ENCODE results near the gene C6.

Gene C6

DNA sequence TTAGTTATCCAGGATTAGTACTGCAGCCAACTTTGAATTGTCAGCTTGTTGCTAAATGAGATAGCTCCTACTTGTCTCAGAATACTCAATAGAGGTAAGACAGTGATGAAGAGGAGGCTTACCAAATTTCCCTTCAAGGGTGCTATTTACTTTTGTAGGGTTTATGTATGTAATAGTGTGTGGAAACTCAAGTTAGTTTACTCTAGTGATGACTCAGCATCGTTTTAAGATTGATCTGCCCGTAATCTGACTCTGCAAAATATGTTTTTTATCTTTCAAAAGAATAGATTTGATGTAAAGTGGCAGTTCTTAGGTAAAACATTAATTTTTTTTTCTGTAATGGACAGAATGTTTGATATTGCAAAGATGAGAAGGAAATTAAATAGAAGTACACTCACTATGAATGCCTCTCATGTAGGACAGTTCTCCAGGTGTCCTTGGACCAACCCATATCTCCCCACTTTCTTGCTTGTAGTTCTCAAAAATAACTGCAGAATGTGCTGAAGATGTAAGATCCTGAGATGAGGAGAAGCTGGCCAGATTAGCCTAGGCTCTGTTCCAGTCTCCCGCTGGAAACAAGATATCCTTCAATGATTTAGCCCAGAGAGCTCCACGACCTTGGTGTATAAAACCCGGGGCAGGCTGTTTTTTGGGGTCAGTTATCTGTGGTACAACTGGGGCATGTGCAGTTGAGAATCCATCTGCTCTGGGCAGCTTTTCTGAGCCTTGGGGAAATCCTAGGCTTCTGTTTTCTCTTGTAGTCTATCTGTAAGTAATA lies 117.8 kb downstream of the C6 start:
- no peak overlapping the region for H3K9ac ChIP-seq (ENCODE audit: low read length)
- no peaks in the 10 kb centered on the region for H3K9me3 ChIP-seq (ENCODE audit: control insufficient read depth, low read length)
- no peaks in the 10 kb centered on the region for H3K79me1 ChIP-seq (replicated peaks; ENCODE audit: low read length, poor library complexity, severe bottlenecking)
- no peaks in the 10 kb centered on the region for H3K4me1 ChIP-seq (ENCODE audit: control insufficient read depth, insufficient read depth, low read depth, low read length)
- H3K4me2 ChIP-seq (ENCODE audit: low read length, poor library complexity, severe bottlenecking) = no peak overlapping the region
- no peak overlapping the region for H2AK5ac ChIP-seq (ENCODE audit: low read length, severe bottlenecking)
- H3K27ac ChIP-seq (ENCODE audit: low read length, poor library complexity, severe bottlenecking) = no peak overlapping the region
- H2BK12ac ChIP-seq (ENCODE audit: low read length in 2 of 2) = no peak overlapping the region
- H3K27me3 ChIP-seq (ENCODE audit: control insufficient read depth in 1 of 2, insufficient read depth in 1 of 2, low read length in 2 of 2) = no peaks in the 10 kb centered on the region
- H3K4me3 ChIP-seq (ENCODE audit: insufficient read depth in 1 of 2, low read depth in 1 of 2, low read length in 2 of 2) = no peak overlapping the region
- WGBS = 71% methylated on average over 5 of the region's 5 CpGs
- H3K18ac ChIP-seq (ENCODE audit: low read depth in 1 of 2, low read length in 2 of 2) = no peak overlapping the region
- no peak overlapping the region for H2AFZ ChIP-seq (ENCODE audit: low read depth, low read length)
- no peak overlapping the region for H4K8ac ChIP-seq (ENCODE audit: low read length)
- no peak overlapping the region for H2BK5ac ChIP-seq (ENCODE audit: low read depth, low read length, poor library complexity, severe bottlenecking)
- no peak overlapping the region for H4K91ac ChIP-seq (ENCODE audit: low read length)
- no peak overlapping the region for H3K23ac ChIP-seq (ENCODE audit: low read length in 2 of 2)
- no peak overlapping the region for H2BK120ac ChIP-seq (ENCODE audit: low read depth, low read length)
- no peak overlapping the region for H3K14ac ChIP-seq (ENCODE audit: low read length in 2 of 2)
- H3K4ac ChIP-seq (ENCODE audit: low read depth in 1 of 2, low read length in 2 of 2) = no peak overlapping the region
- H3K36me3 ChIP-seq (ENCODE audit: control insufficient read depth in 1 of 2, insufficient read depth in 2 of 2, low read depth in 1 of 2, low read length in 2 of 2) = no peaks in the 10 kb centered on the region
- no peak overlapping the region for H2BK15ac ChIP-seq (ENCODE audit: low read depth, poor library complexity, severe bottlenecking)
- no peak for DNase-seq

DNA sequence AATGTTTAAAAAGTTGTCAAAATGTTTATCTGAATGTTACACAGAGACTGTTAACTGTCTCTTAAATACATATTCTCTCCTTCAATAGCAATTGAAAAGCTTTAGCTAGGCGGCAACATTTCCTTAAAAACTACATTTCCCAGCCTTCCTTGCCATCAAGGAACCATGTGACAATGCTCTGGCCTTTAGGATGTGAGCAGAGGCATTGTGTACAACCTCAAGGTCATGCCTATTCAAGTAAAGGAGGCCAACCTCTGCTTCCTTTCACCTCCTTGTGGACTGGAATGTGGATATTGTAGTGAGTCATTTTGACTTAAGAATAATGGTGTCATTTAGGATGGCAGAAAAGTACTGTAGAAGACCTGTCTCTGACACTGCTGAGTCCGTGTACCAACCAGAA lies 118.5 kb downstream of the C6 start:
- H3K27me3 ChIP-seq (ENCODE audit: control insufficient read depth in 1 of 2, insufficient read depth in 1 of 2, low read length in 2 of 2) = no peaks in the 10 kb centered on the region
- no peak for DNase-seq
- no peak overlapping the region for H3K9ac ChIP-seq (ENCODE audit: low read length)
- no peak overlapping the region for H3K4ac ChIP-seq (ENCODE audit: low read depth in 1 of 2, low read length in 2 of 2)
- no peak overlapping the region for H3K14ac ChIP-seq (ENCODE audit: low read length in 2 of 2)
- 50% methylated on average over 1 of the region's 2 CpGs for WGBS
- H2AFZ ChIP-seq (ENCODE audit: low read depth, low read length) = no peak overlapping the region
- no peak overlapping the region for H3K4me2 ChIP-seq (ENCODE audit: low read length, poor library complexity, severe bottlenecking)
- no peak overlapping the region for H2BK5ac ChIP-seq (ENCODE audit: low read depth, low read length, poor library complexity, severe bottlenecking)
- no peak overlapping the region for H3K18ac ChIP-seq (ENCODE audit: low read depth in 1 of 2, low read length in 2 of 2)
- H4K91ac ChIP-seq (ENCODE audit: low read length) = no peak overlapping the region
- H3K36me3 ChIP-seq (ENCODE audit: control insufficient read depth in 1 of 2, insufficient read depth in 2 of 2, low read depth in 1 of 2, low read length in 2 of 2) = no peaks in the 10 kb centered on the region
- no peak overlapping the region for H2AK5ac ChIP-seq (ENCODE audit: low read length, severe bottlenecking)
- no peak overlapping the region for H3K23ac ChIP-seq (ENCODE audit: low read length in 2 of 2)
- H3K79me1 ChIP-seq (replicated peaks; ENCODE audit: low read length, poor library complexity, severe bottlenecking) = no peaks in the 10 kb centered on the region
- no peak overlapping the region for H2BK120ac ChIP-seq (ENCODE audit: low read depth, low read length)
- H3K9me3 ChIP-seq (ENCODE audit: control insufficient read depth, low read length) = no peaks in the 10 kb centered on the region
- H2BK12ac ChIP-seq (ENCODE audit: low read length in 2 of 2) = no peak overlapping the region
- no peak overlapping the region for H3K27ac ChIP-seq (ENCODE audit: low read length, poor library complexity, severe bottlenecking)
- H2BK15ac ChIP-seq (ENCODE audit: low read depth, poor library complexity, severe bottlenecking) = no peak overlapping the region
- no peak overlapping the region for H4K8ac ChIP-seq (ENCODE audit: low read length)
- H3K4me1 ChIP-seq (ENCODE audit: control insufficient read depth, insufficient read depth, low read depth, low read length) = no peaks in the 10 kb centered on the region
- H3K4me3 ChIP-seq (ENCODE audit: insufficient read depth in 1 of 2, low read depth in 1 of 2, low read length in 2 of 2) = no peak overlapping the region

DNA sequence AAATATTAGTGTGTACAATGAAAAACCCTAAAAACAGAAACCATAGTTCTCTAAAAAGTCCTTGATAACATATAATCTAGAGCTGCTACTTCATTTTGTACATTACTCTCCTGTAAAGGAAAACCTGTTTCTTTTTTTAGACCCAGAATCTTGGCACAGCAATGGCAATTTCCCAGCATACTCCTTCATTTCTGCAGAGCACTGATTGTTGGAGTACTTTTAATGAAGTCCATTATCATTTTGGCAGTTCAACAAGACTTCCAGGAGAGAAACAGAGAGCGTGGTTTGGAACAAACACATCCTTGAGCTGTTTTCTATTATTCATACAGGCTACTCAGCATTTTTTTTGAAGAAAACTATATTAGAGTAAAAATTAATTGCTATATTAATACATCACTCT lies 119.5 kb downstream of the C6 start:
- H3K27me3 ChIP-seq (ENCODE audit: control insufficient read depth in 1 of 2, insufficient read depth in 1 of 2, low read length in 2 of 2) = no peaks in the 10 kb centered on the region
- no peaks in the 10 kb centered on the region for H3K79me1 ChIP-seq (replicated peaks; ENCODE audit: low read length, poor library complexity, severe bottlenecking)
- no peak overlapping the region for H3K4ac ChIP-seq (ENCODE audit: low read depth in 1 of 2, low read length in 2 of 2)
- H2BK15ac ChIP-seq (ENCODE audit: low read depth, poor library complexity, severe bottlenecking) = no peak overlapping the region
- no peak overlapping the region for H4K91ac ChIP-seq (ENCODE audit: low read length)
- DNase-seq = no peak
- no peak overlapping the region for H3K18ac ChIP-seq (ENCODE audit: low read depth in 1 of 2, low read length in 2 of 2)
- H3K14ac ChIP-seq (ENCODE audit: low read length in 2 of 2) = no peak overlapping the region
- no peak overlapping the region for H2BK120ac ChIP-seq (ENCODE audit: low read depth, low read length)
- H3K36me3 ChIP-seq (ENCODE audit: control insufficient read depth in 1 of 2, insufficient read depth in 2 of 2, low read depth in 1 of 2, low read length in 2 of 2) = no peaks in the 10 kb centered on the region
- H3K4me2 ChIP-seq (ENCODE audit: low read length, poor library complexity, severe bottlenecking) = no peak overlapping the region
- no peak overlapping the region for H2AK5ac ChIP-seq (ENCODE audit: low read length, severe bottlenecking)
- no peak overlapping the region for H2AFZ ChIP-seq (ENCODE audit: low read depth, low read length)
- no peaks in the 10 kb centered on the region for H3K9me3 ChIP-seq (ENCODE audit: control insufficient read depth, low read length)
- no peak overlapping the region for H3K4me3 ChIP-seq (ENCODE audit: insufficient read depth in 1 of 2, low read depth in 1 of 2, low read length in 2 of 2)
- no peaks in the 10 kb centered on the region for H3K4me1 ChIP-seq (ENCODE audit: control insufficient read depth, insufficient read depth, low read depth, low read length)
- H2BK12ac ChIP-seq (ENCODE audit: low read length in 2 of 2) = no peak overlapping the region
- H3K27ac ChIP-seq (ENCODE audit: low read length, poor library complexity, severe bottlenecking) = no peak overlapping the region
- no peak overlapping the region for H3K23ac ChIP-seq (ENCODE audit: low read length in 2 of 2)
- H2BK5ac ChIP-seq (ENCODE audit: low read depth, low read length, poor library complexity, severe bottlenecking) = no peak overlapping the region
- no CpG with 5 or more reads among the region's 1 CpG for WGBS
- H3K9ac ChIP-seq (ENCODE audit: low read length) = no peak overlapping the region
- H4K8ac ChIP-seq (ENCODE audit: low read length) = no peak overlapping the region
